ENCODE measurements around the gene NDOR1.

NDOR1 gene

DNA sequence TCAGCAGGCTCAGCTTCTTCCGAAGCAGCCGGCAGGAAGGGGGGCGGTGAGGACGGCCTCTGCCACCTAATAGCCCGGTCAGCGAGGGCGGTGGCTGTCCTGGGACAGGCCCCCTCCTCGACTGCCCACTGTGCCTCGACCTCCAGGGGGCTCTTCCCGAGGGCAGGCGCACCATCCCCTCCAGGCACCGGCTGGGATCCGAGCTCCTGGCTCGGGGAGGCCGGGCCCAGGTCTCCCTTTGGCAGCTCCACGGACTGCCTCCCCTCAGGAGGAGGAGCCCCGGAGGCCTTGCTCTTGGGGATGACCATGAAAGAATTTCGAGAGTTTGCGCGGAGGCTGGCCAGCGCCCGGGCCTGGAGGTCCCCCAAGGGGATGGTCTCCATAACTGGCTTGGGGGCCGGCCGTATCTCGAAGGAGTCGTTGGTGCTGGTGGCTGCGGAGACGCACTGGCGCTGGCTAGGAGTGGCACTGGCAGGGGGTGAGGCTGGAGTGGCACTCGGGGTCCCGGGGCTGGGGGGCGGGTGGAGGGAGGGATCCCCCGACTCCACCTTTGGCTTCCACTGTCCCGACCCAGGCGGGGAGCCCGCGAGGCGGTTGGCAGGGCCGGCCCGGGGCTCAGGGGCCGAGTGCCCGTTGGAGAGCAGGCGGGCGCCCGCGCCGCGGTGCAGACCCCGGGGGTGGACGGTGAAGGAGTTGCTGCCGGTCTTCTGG is 5.9 kb upstream of the NDOR1 start:
- DNase-seq = no peak

DNA sequence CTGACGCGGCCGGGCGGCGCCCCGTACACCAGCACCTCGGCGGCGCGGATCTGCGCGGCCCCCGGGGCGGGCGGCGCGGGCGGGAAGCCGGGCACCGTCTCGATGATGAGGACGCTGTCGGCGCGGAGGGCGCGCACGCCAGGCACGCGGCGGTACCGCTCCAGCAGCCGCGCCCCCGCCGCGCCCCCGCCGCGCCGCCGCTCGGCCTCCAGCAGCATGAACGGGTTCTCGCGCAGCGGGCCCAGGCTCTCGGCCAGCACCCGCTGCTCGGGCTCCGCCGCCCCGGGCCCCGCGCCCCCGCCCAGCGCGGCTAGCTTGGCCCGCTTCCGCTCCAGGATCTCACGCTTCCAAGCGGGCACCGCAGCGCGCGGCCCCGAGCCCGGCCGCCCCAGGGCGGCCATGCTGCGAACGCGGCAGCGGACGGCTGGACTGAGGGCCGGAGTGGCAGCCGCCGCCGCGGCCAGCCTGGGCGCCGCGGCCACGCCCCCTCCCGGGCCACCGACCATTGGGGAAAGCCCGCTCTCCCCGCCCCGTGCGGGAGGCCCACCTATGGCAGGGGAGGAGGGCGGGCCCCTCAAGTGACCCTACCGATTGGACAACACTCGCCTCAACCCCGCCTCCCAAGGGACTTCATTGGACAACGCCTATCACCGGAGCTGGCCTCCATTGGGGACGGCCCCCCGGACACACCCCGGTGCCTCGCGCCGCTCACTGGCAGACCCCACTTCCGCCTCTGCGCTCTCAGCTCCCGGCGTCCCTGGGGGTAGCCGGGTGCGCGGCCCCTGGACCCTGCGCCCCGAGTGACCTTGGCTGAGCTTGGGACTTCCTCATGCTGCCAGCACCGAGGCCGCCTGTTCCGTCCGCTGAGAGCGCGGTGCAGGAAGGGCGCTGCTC is 4.9 kb upstream of the NDOR1 start, which contains the start of gene TPRN:
TPRN (minus strand) TSS at position 431 of the 894 bp plus-strand sequence; CDS start at position 401, 30 bp downstream.
- DNase-seq = peak; percentile 98

DNA sequence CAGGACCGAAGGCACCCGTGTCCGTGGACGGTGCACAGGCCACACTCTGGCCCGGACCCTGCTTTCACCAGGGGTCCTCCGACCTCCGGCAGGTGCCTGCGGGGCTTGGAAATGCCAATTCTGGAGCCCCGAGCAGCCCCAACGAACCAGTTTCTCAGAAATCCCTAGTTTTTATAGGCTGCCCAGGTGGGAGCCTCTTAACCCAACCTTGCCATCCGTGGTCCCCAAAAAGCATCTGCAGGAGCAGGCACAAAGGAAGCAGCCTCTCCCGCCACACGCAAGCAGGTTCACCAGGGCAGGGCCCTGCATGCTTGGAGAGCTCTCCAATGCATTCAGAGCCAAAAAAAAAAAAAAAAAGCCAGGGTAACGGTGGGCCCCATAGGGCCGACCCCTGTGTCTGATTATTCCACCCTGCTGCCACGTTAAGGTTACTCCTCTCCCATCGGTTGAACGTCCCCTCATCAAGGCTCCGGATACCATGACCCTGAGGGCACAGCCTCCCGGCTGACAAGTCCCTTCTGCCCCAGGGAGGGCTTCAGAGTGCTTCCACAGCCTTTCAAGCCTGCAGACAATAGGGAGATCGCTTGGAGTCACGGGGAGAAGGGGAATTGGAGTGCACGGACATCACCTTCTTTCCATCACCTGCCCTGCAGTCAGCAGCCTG is 4.2 kb upstream of the NDOR1 start:
- no peak for DNase-seq

DNA sequence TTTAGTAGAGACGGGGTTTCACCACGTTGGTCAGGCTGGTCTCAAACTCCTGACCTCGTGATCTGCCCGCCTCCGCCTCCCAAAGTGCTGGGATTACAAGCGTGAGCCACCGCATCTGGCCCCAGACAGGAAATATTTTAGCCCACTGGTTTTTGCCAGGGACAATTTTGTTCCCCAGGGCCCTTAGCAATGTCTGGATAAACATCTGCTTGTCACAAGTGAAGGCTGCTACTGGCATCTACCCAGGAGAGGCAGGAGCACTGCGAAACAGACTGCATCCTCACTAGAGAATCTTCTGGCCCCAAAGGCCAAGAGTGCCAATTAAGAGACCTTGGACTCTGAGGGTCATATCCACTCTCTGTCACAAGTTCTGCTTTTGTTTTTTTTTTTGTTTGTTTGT is 2.5 kb upstream of the NDOR1 start:
- DNase-seq = no peak

DNA sequence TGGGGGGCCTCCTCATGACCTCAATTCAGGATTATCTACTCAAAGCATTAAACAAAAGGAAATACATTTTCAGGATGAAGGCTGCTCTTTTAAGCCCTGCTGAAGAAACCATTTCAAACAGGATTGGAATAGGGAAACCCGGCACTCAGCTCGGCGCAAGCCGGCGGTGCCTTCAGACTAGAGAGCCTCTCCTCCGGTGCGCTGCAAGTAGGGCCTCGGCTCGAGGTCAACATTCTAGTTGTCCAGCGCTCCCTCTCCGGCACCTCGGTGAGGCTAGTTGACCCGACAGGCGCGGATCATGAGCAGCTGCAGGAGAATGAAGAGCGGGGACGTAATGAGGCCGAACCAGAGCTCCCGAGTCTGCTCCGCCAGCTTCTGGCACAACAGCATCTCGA is 772 bp upstream of the NDOR1 start:
- DNase-seq = no peak

DNA sequence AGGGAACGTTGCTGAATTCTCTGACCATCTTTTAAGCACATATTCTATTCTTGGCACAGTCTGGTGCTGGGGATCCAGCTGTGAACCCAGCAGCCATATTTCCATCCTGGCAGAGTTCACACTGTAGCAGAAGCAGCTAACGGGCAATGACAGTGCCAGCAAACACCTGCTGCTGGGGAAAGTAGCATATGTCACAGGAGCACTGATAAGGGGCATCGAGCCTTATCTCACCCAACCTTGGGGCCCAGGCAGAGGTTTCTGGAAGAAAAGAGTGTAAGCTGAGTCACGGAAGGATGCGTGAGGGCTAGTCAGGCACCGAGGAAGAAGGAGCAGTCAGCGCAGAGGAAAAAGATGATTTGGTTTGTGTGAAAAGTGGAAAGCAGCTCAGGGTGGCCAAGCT is 1.1 kb downstream of the NDOR1 start:
- DNase-seq = no peak

DNA sequence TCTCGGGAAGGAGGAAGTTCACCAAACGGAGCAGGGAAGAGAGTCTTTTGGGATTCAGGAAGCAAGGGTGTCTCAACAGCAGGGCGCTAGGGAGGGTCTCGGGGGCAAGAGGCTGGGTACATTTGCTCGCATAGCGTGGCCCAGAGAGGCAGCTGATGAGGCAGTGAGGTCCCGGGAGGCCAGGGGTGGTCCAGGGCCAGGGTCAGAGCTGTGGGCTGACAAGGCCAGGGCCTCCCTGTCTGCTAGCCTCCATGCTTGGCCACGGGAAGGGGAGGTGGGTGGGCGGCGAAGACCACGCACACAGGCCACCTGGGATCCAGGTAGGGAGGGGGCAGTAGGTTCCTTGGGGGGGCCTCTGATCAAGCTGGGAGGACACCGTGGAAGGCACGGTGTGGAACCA is 6.0 kb downstream of the NDOR1 start:
- no peak for DNase-seq

DNA sequence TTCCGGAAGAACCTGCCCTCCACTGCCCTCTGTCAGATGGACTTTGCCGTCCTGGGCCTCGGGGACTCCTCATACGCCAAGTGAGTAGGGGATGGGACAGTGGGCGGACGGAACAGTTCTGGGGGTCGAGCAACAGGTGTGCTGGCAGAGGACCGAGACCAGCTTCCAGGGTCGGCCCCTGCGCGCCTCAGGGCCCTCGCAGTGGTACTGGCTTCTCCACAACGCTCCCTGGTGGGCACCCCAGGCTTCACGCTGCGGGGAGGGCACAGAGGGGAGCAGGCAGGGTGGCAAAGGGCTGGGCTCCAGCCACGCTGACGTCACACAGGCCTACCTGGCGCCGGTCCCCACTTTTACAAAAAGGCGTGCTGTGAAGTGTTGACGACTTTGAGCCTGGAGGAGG is 7.0 kb downstream of the NDOR1 start:
- no peak for DNase-seq

DNA sequence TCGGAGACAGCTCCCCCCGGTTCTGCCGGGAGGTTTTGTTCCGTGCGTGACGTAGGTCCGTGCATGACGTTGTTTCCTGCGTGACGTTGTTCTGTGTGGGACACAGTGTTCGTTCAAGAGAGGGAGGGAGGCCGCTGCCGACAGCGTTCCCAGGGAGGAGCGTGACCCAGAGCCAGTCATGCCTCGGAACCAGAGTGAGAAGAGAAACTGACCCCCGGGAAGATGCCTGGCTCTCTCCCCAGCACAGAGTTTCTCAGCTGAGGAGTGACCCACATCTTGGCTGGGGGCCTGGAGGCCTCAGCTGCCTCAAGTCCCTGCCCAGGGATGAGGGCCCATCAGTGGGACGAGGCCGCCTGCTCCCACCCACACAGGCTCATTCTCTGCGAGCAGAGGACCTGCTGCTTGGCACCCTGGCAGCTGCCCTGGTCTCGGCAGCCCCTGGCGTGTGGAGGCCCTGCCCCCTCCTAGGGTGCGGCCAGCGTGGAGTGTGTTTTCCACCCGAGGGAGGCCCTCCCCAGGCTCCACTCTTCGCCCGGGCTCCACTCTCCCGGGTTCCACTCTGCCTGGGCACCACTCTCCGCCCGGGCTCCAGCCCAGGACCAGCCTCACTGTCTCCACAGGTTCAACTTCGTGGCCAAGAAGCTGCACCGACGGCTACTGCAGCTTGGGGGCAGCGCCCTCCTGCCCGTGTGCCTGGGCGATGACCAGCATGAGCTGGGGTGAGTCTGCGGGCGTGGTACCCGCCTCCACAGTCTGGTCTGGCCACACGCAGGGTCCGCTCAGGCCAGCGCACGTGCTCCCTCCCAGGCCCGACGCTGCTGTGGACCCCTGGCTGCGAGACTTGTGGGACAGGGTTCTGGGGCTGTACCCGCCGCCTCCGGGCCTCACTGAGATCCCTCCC is 7.9 kb downstream of the NDOR1 start:
- no peak for DNase-seq

DNA sequence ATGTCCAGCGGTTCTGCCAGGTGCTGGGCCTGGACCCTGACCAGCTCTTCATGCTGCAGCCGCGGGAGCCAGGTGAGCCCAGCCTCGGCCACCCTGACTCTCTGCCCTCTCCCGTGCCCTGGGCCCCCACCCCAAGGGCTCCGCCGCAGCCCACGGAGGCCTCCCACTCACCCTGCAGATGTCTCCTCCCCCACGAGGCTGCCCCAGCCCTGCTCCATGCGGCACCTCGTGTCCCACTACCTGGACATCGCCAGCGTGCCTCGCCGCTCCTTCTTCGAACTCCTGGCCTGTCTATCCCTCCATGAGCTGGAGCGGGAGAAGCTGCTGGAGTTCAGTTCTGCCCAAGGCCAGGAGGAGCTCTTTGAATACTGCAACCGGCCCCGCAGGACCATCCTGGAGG is 9.1 kb downstream of the NDOR1 start:
- DNase-seq = no peak

DNA sequence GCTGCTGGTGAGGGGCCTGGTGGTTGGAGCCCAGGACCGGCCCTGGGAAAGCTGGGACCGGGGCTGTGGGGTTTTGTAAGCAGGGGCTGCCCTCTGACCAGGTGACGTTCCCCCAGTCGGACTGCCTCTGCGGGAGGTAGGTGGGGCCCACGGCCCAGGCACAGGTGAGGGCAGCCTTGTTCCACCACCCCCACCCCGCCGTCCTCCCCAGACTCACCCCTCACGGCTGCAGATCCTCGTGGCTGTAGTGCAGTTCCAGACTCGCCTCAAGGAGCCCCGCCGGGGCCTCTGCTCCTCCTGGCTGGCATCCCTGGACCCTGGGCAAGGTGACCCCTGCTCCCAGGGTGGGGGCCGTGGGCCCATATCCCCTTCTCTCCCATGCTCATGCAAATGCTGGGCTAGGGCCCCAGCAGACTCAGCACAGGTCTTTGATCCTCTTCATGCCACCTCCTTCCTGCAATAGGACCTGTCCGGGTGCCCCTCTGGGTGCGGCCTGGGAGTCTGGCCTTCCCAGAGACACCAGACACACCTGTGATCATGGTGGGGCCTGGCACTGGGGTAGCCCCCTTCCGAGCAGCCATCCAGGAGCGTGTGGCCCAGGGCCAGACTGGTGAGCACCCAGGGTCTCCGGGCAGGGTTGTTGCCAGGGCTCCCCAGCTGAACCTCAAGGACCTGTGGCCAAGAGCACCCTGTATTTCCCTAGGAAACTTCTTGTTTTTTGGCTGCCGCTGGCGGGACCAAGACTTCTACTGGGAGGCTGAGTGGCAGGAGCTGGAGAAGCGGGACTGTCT is 9.9 kb downstream of the NDOR1 start:
- DNase-seq = no peak

DNA sequence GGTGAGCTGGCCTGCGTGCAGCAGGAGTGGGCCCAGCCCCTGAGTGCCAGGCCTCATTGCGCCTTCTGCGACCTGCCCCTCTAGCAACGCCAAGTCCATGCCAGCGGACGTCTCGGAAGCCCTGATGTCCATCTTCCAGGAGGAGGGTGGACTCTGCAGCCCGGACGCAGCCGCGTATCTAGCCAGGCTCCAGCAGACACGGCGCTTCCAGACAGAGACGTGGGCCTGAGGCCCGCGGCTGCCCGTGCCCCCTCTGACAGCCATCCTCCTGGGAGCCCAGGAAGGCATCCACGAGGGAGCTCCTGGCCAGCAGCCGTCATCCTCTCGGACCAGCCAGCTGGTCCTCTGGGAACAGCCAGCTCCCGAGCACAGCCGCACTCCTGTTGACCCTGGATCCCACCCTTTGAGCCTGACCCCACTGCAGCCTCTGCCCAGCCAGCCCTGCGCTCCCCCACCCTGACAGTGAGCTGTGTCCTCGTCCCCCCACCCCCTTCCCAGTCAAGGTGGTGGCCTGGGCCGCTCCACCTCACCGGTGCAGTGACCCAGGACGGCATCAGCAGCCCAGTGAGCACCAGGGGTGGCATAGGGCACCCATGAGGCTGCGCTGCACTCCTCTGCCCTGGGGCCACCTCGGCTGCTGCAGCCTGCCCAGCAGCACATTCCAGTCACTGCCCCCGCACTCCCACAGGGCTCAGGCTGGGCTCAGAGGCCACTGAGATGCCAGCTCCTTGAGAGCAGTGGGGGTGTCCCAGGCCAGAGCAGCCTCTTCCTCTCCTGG is 10.9 kb downstream of the NDOR1 start:
- no peak for DNase-seq

DNA sequence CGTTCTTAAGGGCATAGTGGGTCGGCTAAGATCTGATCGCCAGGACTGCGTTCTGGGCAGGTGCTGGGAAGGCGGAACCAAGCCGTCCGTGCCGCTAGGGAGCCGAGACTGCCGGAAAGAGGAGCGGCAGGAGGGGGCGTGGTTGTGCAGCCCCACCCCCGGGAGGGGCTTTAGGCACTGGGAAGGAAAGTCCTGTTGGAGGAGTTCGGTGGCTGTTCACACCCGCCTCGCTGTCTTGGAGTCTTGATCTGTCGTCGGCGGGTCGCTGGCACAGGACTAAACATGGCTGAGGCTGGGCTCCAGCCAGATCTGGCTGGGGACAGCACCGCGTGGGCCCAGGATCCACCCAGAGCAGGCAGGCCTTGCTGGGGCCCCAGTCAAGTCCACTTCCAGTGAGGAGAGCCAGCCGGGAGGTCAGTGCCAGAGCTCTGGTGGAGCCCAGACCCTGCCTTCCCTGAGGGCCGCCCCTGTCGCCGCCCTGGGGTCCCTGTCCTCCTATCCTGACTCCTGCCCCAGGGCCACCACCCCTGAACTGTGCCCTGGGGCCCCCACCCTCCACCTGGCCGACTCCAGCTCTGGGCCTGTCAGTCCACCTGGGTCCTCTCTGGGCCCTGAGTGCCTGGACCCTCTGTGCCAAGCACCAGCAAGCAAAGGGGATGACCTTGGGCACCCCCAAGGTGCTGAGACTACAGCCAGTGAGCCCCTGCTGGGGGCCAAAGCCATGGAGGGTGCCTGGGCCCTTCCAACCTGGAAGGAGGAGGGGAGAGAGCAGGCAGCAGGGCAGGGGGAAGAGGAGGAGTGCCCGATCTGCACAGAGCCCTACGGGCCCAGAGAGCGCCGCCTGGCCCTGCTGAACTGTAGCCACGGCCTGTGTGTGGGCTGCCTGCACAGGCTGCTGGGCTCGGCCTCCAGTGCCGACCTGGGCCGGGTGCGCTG is 12.0 kb downstream of the NDOR1 start:
- no peak for DNase-seq

DNA sequence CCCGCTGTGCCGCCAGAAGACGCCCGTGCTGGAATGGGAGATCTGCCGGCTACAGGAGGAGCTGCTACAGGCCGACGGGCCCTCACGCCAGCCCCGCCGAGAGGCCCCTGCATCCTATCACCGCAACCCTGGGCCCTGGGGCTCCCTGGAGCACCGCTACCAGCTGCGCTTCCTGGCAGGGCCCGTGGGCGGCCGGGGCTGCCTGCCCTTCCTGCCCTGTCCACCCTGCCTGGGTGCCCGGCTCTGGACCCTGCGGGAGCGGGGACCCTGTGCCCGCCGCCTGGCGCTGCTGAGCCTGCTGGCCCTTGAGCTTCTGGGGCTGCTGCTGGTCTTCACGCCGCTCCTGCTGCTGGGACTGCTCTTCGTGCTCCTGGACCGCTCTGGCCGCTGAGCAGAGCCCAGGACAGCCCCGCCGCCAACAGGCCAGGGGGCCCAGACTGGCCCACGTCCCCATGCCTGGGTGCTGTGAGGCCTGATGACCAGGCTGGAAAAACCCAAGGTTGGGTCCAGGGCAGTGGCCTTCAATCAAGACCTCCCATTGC is 12.8 kb downstream of the NDOR1 start:
- no peak for DNase-seq

DNA sequence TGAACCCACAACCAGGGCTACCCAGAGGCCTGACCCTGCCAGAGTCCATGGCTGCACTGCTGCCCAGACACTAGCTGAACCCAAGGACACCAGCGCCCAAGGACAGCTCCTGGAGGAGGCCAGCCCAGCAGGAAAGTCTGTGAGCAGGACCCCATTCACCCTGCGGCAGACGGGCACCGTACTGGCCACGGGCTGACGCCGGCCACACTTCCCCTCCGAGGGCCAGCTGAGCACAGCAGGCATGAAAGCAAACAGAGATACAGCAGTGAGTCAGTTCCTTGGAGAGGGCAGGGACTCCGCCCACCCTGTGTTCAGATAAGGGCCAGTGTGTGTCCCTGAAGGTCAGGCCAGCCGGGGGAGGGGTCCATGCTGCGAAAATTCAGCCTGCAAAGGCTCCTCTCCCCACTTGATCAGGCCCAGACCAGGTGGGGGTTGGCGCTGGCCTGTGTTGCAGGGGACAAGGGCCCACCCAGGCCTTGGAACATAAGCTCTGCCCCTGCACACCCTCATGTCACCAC is 13.3 kb downstream of the NDOR1 start:
- DNase-seq = no peak

DNA sequence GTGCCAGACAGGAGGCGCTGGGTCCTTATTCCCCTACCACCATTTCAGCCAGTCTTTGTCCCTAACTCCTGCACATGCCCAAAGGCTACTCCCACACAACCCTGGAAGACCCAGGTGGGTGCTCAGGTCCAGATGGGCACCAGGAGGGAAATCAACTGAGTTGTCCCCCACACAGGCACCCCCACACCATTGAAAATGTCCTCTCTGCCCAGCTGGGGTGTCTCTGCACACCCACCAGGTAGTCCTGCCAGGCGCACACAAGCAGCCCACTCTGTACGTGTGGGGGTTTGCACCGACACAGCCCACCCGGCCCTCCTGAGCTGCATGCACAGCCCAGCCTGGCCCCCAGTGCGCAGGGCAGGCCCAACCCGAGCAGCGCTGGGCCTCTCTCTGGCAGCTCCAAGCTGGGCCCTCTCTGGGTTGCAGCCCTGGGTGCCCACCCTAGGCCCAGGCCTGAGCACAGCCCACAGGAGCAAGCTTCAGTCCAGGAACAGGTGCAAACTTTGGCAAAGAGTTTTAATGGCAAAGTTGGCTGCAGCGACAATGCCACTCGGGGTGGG is 14.3 kb downstream of the NDOR1 start:
- DNase-seq = no peak

DNA sequence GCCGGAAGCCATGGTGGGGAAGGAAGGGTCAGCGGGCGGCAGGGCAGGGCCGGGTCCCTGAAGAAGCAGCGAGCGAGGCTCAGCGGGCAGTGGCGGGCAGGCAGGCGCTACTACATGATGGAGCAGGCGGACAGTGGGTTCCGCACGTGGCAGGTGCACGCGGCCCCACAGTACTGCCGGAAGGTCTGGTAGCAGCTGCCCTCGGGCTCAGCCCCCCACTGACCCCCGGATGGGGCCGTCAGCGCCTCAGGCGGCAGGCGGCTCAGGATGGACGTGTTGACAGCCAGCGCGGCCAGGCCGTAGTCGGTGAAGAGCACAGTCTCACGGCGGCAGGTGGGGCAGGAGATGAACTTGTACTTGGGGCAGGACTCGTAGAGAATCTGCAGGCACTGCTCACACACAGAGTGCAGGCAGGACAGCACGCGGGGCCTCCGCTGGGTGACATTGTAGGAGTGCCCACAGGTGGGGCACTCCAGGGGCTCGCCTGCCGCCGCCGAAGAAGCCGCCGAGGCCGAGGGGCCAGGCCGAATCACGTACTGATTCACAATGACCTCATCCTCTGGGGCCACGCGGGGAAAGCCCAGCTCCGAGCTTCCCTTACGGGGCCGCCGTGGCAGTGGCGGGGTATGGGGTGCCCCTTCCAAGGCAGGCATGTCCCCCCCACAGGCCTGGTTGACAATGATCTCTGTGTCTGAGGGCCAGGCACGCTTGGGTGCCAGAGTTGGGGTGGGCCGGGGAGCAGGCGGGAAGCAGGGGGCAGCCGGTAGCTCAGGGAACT is 15.0 kb downstream of the NDOR1 start:
- DNase-seq = no peak

DNA sequence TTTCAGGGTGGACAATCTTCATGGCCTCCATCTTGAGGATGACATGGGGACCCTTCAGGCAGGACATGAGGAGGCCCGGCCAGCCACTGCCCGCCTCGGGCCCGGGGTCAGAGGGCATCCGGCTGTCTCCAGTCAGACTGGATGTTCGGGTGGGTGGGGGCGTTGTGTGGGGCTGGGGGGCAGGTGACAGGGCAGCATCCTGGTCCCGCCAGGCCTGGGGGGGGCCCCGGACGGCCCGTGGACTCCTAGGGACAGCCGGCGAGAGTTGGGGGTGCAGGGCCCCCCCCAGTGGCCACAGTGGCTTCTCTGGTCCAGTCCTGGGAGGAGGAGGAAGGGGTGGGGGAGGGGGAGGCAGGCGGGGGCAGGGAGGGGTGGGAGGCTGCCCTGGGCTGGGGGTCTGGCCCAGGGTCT is 15.6 kb downstream of the NDOR1 start:
- no peak for DNase-seq

All from stimulated activated CD4-positive, alpha-beta T cell treated with anti-CD3 and anti-CD28 coated beads, Interleukin-4, amount 100 ng/mL, for 1 hour (primary cell).